Measurements from ENCODE around the gene GSN. TPM values are rescaled to one million over a fixed set of nuclear protein-coding genes. Genes with fewer than 3 reads are reported as not detected.

The GSN gene
- total RNA-seq, 1 donor from 2014 or later: 249 TPM

GRCh38 chr9:121303456-121304451 is 35.8 kb downstream of the GSN start:
- no peak for DNase-seq (ENCODE audit: extremely low spot score, unreplicated experiment)
- TF ChIP-seq CTCF (IDR thresholded peaks at IDR 0.05): no peak
- H3K4me3 Mint-ChIP-seq (ENCODE audit: unreplicated experiment): no peak overlapping the region
- H3K9me3 Mint-ChIP-seq (ENCODE audit: unreplicated experiment): no peaks in the 10 kb centered on the region
- peaks cover 17% of the 10 kb centered on the region for H3K4me1 Mint-ChIP-seq (ENCODE audit: unreplicated experiment)
- H3K36me3 Mint-ChIP-seq (ENCODE audit: unreplicated experiment): peaks cover 17% of the 10 kb centered on the region
- H3K27ac Mint-ChIP-seq (ENCODE audit: unreplicated experiment): no peak overlapping the region
- no peaks in the 10 kb centered on the region for H3K27me3 Mint-ChIP-seq (ENCODE audit: unreplicated experiment)

- H3K4me3 Mint-ChIP-seq (ENCODE audit: unreplicated experiment): no peak overlapping the region
- no peak overlapping the region for H3K27ac Mint-ChIP-seq (ENCODE audit: unreplicated experiment)
- peaks cover 20% of the 10 kb centered on the region for H3K36me3 Mint-ChIP-seq (ENCODE audit: unreplicated experiment)
- peaks cover 9% of the 10 kb centered on the region for H3K4me1 Mint-ChIP-seq (ENCODE audit: unreplicated experiment)
- TF ChIP-seq CTCF (IDR thresholded peaks at IDR 0.05): no peak
- H3K9me3 Mint-ChIP-seq (ENCODE audit: unreplicated experiment): no peaks in the 10 kb centered on the region
- H3K27me3 Mint-ChIP-seq (ENCODE audit: unreplicated experiment): no peaks in the 10 kb centered on the region
- DNase-seq (ENCODE audit: extremely low spot score, unreplicated experiment): no peak
Observed at GRCh38 chr9:121304707-121305106, 36.7 kb downstream of the GSN start.

GRCh38 chr9:121305269-121305994 is 37.5 kb downstream of the GSN start:
- TF ChIP-seq CTCF (IDR thresholded peaks at IDR 0.05): no peak
- H3K27ac Mint-ChIP-seq (ENCODE audit: unreplicated experiment): no peak overlapping the region
- no peak overlapping the region for H3K4me3 Mint-ChIP-seq (ENCODE audit: unreplicated experiment)
- H3K4me1 Mint-ChIP-seq (ENCODE audit: unreplicated experiment): peaks cover 4% of the 10 kb centered on the region
- no peaks in the 10 kb centered on the region for H3K27me3 Mint-ChIP-seq (ENCODE audit: unreplicated experiment)
- peaks cover 25% of the 10 kb centered on the region for H3K36me3 Mint-ChIP-seq (ENCODE audit: unreplicated experiment)
- DNase-seq (ENCODE audit: extremely low spot score, unreplicated experiment): no peak
- no peaks in the 10 kb centered on the region for H3K9me3 Mint-ChIP-seq (ENCODE audit: unreplicated experiment)

- Mint-ChIP-seq H3K9me3 (ENCODE audit: unreplicated experiment) (no peaks in the 10 kb centered on the region), H3K4me1 (ENCODE audit: unreplicated experiment) (no peaks in the 10 kb centered on the region), H3K36me3 (ENCODE audit: unreplicated experiment) (peaks cover 41% of the 10 kb centered on the region), H3K27ac (ENCODE audit: unreplicated experiment) (no peak overlapping the region), H3K27me3 (ENCODE audit: unreplicated experiment) (no peaks in the 10 kb centered on the region), H3K4me3 (ENCODE audit: unreplicated experiment) (no peak overlapping the region)
- no peak for TF ChIP-seq CTCF (IDR thresholded peaks at IDR 0.05)
- DNase-seq (ENCODE audit: extremely low spot score, unreplicated experiment): no peak
Observed at GRCh38 chr9:121307976-121308375, 40.0 kb downstream of the GSN start.

- Mint-ChIP-seq H3K4me1 (ENCODE audit: unreplicated experiment) (no peaks in the 10 kb centered on the region), H3K4me3 (ENCODE audit: unreplicated experiment) (no peak overlapping the region), H3K27ac (ENCODE audit: unreplicated experiment) (no peak overlapping the region), H3K27me3 (ENCODE audit: unreplicated experiment) (no peaks in the 10 kb centered on the region), H3K9me3 (ENCODE audit: unreplicated experiment) (no peaks in the 10 kb centered on the region), H3K36me3 (ENCODE audit: unreplicated experiment) (peaks cover 45% of the 10 kb centered on the region)
- no peak for TF ChIP-seq CTCF (IDR thresholded peaks at IDR 0.05)
- no peak for DNase-seq (ENCODE audit: extremely low spot score, unreplicated experiment)
Observed at GRCh38 chr9:121308765-121309164, 40.8 kb downstream of the GSN start.

Data from osteocyte (in vitro differentiated cells).